CD4-positive, alpha-beta T cell (primary cell): ENCODE data around the gene PEX13. TPM values are rescaled to one million over a fixed set of nuclear protein-coding genes. Genes with fewer than 3 reads are reported as not detected.
"Not testable (repeated sequence)": the region's sequence is repeated elsewhere in the genome, so short reads cannot be mapped to it uniquely, and the experiment has no call there.

Experiments
- ATAC-seq: fragments of 200-7000 bp; cut with Tn5 transposase; one replicate; pipeline ENCODE4 v1.10.0; 2022; ENCODE audit warnings: mild to moderate bottlenecking; ENCODE audit not compliant: poor library complexity
- CTCF ChIA-PET: fragments of 350-600 bp; sonication (Branson Sonifier 250); formaldehyde crosslinking; loops from one replicate; lab custom pipeline; 2021; ENCODE audit warnings: antibody characterized with exemption, inconsistent platforms; lab: Charles Lee
- POLR2A ChIA-PET: fragments of 350-600 bp; sonication (Branson Sonifier 250); formaldehyde crosslinking; loops from one replicate; lab custom pipeline; 2021; ENCODE audit warnings: antibody characterized with exemption, inconsistent platforms; lab: Charles Lee
- DNase-seq, 14 experiments: peaks; one replicate each; pipeline ENCODE4 v3.0.0-alpha.2; 2013 to 2020; ENCODE audit warnings: mixed read lengths in 2 of 14
- H3K27ac ChIP-seq, 2 donors: one replicate each; pipeline versions ENCODE4 v1.5.1 to v1.7.0; 2013; ENCODE audit warnings: low read length in 2 of 2, low read depth in 1 of 2, mild to moderate bottlenecking in 1 of 2
- H3K27me3 ChIP-seq, 2 experiments: 1 replicate in 1 of 2; 2 replicates in 1 of 2; pipeline versions ENCODE4 v1.6.1 to v1.7.0; 2013; ENCODE audit warnings: low read length in 2 of 2, control low read depth in 1 of 2, mild to moderate bottlenecking in 1 of 2, moderate library complexity in 1 of 2; ENCODE audit not compliant: insufficient read depth in 2 of 2, control insufficient read depth in 1 of 2
- H3K36me3 ChIP-seq: one replicate; pipeline ENCODE4 v1.6.1; 2013; ENCODE audit warnings: low read length, control low read depth; ENCODE audit not compliant: insufficient read depth
- H3K4me1 ChIP-seq: one replicate; pipeline ENCODE4 v1.6.1; 2013; ENCODE audit warnings: low read length, control low read depth; ENCODE audit not compliant: insufficient read depth
- H3K4me3 ChIP-seq: one replicate; pipeline ENCODE4 v1.5.1; 2013; ENCODE audit warnings: mild to moderate bottlenecking, low read length, moderate library complexity
- H3K9me3 ChIP-seq, 2 experiments: 1 replicate in 1 of 2; 2 replicates in 1 of 2; pipeline versions ENCODE4 v1.6.1 to v1.7.0; 2013; ENCODE audit warnings: low read length in 2 of 2, mild to moderate bottlenecking in 2 of 2, control low read depth in 1 of 2, moderate library complexity in 1 of 2; ENCODE audit not compliant: control insufficient read depth in 1 of 2, insufficient read depth in 1 of 2
- H3K27ac Mint-ChIP-seq: one replicate; pipeline ENCODE4 v1.8.0; 2020; ENCODE audit warnings: mixed read lengths
- H3K27me3 Mint-ChIP-seq: one replicate; pipeline ENCODE4 v1.8.0; 2021; ENCODE audit warnings: mixed read lengths
- H3K36me3 Mint-ChIP-seq: one replicate; pipeline ENCODE4 v1.8.0; 2021; ENCODE audit warnings: low read depth, mixed read lengths
- H3K4me1 Mint-ChIP-seq: one replicate; pipeline ENCODE4 v1.8.0; 2021; ENCODE audit warnings: low read depth, mixed read lengths
- H3K4me3 Mint-ChIP-seq: one replicate; pipeline ENCODE4 v1.8.0; 2020; ENCODE audit warnings: mild to moderate bottlenecking, mixed read lengths
- H3K9me3 Mint-ChIP-seq: one replicate; pipeline ENCODE4 v1.8.0; 2020; ENCODE audit warnings: mixed read lengths
- CTCF ChIP-seq: fragments of 200-600 bp; IDR thresholded peaks from one replicate; pipeline ENCODE4 v1.8.0; 2022; ENCODE audit warnings: antibody characterized with exemption, mild to moderate bottlenecking
- intact Hi-C, 2 experiments: fragments of 100-400 bp; cut with DNase I in 1 of 2; cut with micrococcal nuclease in 1 of 2; formaldehyde crosslinking; loops; one replicate each; pipeline versions ENCODE4 v1.15.1 to v1.9.0; 2023 to 2025; cut with DNase I, micrococcal nuclease
- total RNA-seq, 174 experiments: library from RNA in 2 of 174; stranded (reverse) in 2 of 174; gene quantifications; one replicate each; pipeline ENCODE4 v1.2.3 and lab custom pipeline; 2021 to 2026

Gene PEX13
- total RNA-seq, 2 experiments from 2014 or later: 8.6 to 12.2 TPM

- ATAC-seq (no peak), DNase-seq (no peak)
- Mint-ChIP-seq H3K9me3 (no peaks in the 10 kb centered on the region), H3K36me3 (no peaks in the 10 kb centered on the region), H3K27me3 (no peaks in the 10 kb centered on the region), H3K4me3 (no peak overlapping the region), H3K4me1 (peaks cover 18% of the 10 kb centered on the region), H3K27ac (no peak overlapping the region)
- no peaks in the 10 kb centered on the region for H3K4me1 ChIP-seq
- intact Hi-C loops: no loop called here
- H3K27me3 ChIP-seq: no peaks in the 10 kb centered on the region
- no peaks in the 10 kb centered on the region for H3K9me3 ChIP-seq
- ChIA-PET POLR2A (no interaction called here), CTCF (no interaction called here)
- no peaks in the 10 kb centered on the region for H3K36me3 ChIP-seq
- no peak overlapping the region for H3K27ac ChIP-seq
- H3K4me3 ChIP-seq: no peak overlapping the region
- TF ChIP-seq CTCF: no peak
Observed at GRCh38 chr2:60980071-60980815, 37.3 kb upstream of the PEX13 start.

GRCh38 chr2:60982066-60982465, 35.5 kb upstream of the PEX13 start:
- H3K9me3 ChIP-seq, H3K4me3 Mint-ChIP-seq, H3K4me3 ChIP-seq, H3K36me3 ChIP-seq, POLR2A ChIA-PET, CTCF ChIA-PET, H3K27me3 ChIP-seq, DNase-seq, H3K36me3 Mint-ChIP-seq, H3K27ac Mint-ChIP-seq, H3K27ac ChIP-seq, H3K27me3 Mint-ChIP-seq, H3K9me3 Mint-ChIP-seq, ATAC-seq, H3K4me1 ChIP-seq, intact Hi-C loops: not testable (repeated sequence)
- peaks cover 15% of the 10 kb centered on the region for H3K4me1 Mint-ChIP-seq

- Mint-ChIP-seq H3K27ac (no peak overlapping the region), H3K27me3 (no peaks in the 10 kb centered on the region), H3K9me3 (no peaks in the 10 kb centered on the region), H3K4me1 (peaks cover 4% of the 10 kb centered on the region), H3K36me3 (no peaks in the 10 kb centered on the region), H3K4me3 (no peak overlapping the region)
- ATAC-seq (no peak), DNase-seq (no peak)
- no peaks in the 10 kb centered on the region for H3K4me1 ChIP-seq
- no peak for TF ChIP-seq CTCF
- intact Hi-C loops: no loop called here
- no peaks in the 10 kb centered on the region for H3K9me3 ChIP-seq
- CTCF ChIA-PET: no interaction called here
- POLR2A ChIA-PET: no interaction called here
- no peaks in the 10 kb centered on the region for H3K27me3 ChIP-seq
- H3K27ac ChIP-seq: no peak overlapping the region
- no peaks in the 10 kb centered on the region for H3K36me3 ChIP-seq
- no peak overlapping the region for H3K4me3 ChIP-seq
Observed at GRCh38 chr2:60984720-60985119, 32.8 kb upstream of the PEX13 start.

GRCh38 chr2:60987041-60987440, 30.5 kb upstream of the PEX13 start:
- POLR2A ChIA-PET: no interaction called here
- no peak for ATAC-seq
- intact Hi-C loops: no loop called here

More at GRCh38 chr2:60987041-60987440, 30.5 kb upstream of the PEX13 start:
- no peak for TF ChIP-seq CTCF
- Mint-ChIP-seq H3K4me3 (no peak overlapping the region), H3K9me3 (no peaks in the 10 kb centered on the region), H3K36me3 (peaks cover 3% of the 10 kb centered on the region), H3K4me1 (no peaks in the 10 kb centered on the region), H3K27me3 (no peaks in the 10 kb centered on the region), H3K27ac (no peak overlapping the region)
- H3K36me3 ChIP-seq: no peaks in the 10 kb centered on the region
- H3K27me3 ChIP-seq: no peaks in the 10 kb centered on the region
- peaks cover 0 to 3% of the 10 kb centered on the region in 2 experiments for H3K9me3 ChIP-seq
- H3K4me3 ChIP-seq: no peak overlapping the region
- H3K27ac ChIP-seq: no peak overlapping the region
- CTCF ChIA-PET: interaction anchor here (1.0 to 1.2 kb wide), 2 partner anchors 11 to 280 kb away, joined by 3 read pairs; no protein-coding TSS in a partner anchor
- DNase-seq: no peak
- no peaks in the 10 kb centered on the region for H3K4me1 ChIP-seq
